Uterus (tissue), 2 donors: ENCODE results near the gene CFAP74.

ENCODE experiments used
- CTCF ChIP-seq, 4 experiments: fragments of 200-600 bp in 2 of 4; fragments of 450-650 bp in 2 of 4; sonication (generic) in 2 of 4; IDR thresholded peaks; one replicate each; pipeline ENCODE4 v1.5.1; 2016 to 2019; ENCODE audit warnings: antibody characterized with exemption in 4 of 4, mild to moderate bottlenecking in 2 of 4, moderate library complexity in 1 of 4
- POLR2A ChIP-seq, 2 donors: fragments of 450-650 bp; IDR thresholded peaks; one replicate each; pipeline ENCODE4 v1.6.1; 2016; ENCODE audit warnings: antibody characterized with exemption in 2 of 2, mild to moderate bottlenecking in 1 of 2, moderate library complexity in 1 of 2

- no peak for TF ChIP-seq POLR2A (IDR thresholded peaks at IDR 0.05)
- TF ChIP-seq CTCF (IDR thresholded peaks at IDR 0.05), result no peak
Observed at GRCh38 chr1:1974834-1975233, 28.8 kb downstream of the CFAP74 start.
